Lung (tissue), 12 donors: ENCODE data around the gene MAB21L4. TPM values are rescaled to one million over a fixed set of nuclear protein-coding genes. Genes with fewer than 3 reads are reported as not detected.

Experiments
- ATAC-seq: fragments of 200-7000 bp; cut with Tn5 transposase; one replicate; pipeline ENCODE4 v1.9.1; 2020; ENCODE audit warnings: moderate number of reproducible peaks; ENCODE audit not compliant: insufficient read depth, low FRiP score
- DNase-seq, 3 donors: peaks; one replicate each; pipeline ENCODE4 v3.0.0-alpha.2; 2013 to 2017
- H3K27ac ChIP-seq, 2 donors: one replicate each; pipeline ENCODE4 v1.5.1; 2013; ENCODE audit warnings: mild to moderate bottlenecking in 2 of 2, moderate library complexity in 2 of 2, control low read depth in 1 of 2, inconsistent platforms in 1 of 2, low read depth in 1 of 2, low read length in 1 of 2
- H3K27me3 ChIP-seq, 3 donors: one replicate each; pipeline ENCODE4 v1.5.1; 2013; ENCODE audit warnings: low read length in 2 of 3; ENCODE audit not compliant: control insufficient read depth in 3 of 3, insufficient read depth in 3 of 3
- H3K36me3 ChIP-seq, 4 donors: one replicate each; pipeline ENCODE4 v1.5.1; 2013; ENCODE audit warnings: low read length in 4 of 4, mild to moderate bottlenecking in 1 of 4, moderate library complexity in 1 of 4; ENCODE audit not compliant: control insufficient read depth in 4 of 4, insufficient read depth in 4 of 4
- H3K4me1 ChIP-seq, 5 donors: one replicate each; pipeline ENCODE4 v1.5.1; 2013; ENCODE audit warnings: low read length in 5 of 5, mild to moderate bottlenecking in 2 of 5, moderate library complexity in 1 of 5; ENCODE audit not compliant: control insufficient read depth in 5 of 5, insufficient read depth in 5 of 5
- H3K4me3 ChIP-seq: one replicate; pipeline ENCODE4 v1.5.1; 2013; ENCODE audit warnings: mild to moderate bottlenecking, control low read depth, moderate library complexity
- H3K9ac ChIP-seq, 2 donors: one replicate each; pipeline ENCODE4 v1.5.1; 2013; ENCODE audit warnings: low read length in 2 of 2, control low read depth in 1 of 2; ENCODE audit not compliant: insufficient read depth in 1 of 2
- H3K9me3 ChIP-seq, 4 donors: one replicate each; pipeline ENCODE4 v1.5.1; 2013; ENCODE audit warnings: low read length in 3 of 4, mild to moderate bottlenecking in 1 of 4, moderate library complexity in 1 of 4; ENCODE audit not compliant: control insufficient read depth in 4 of 4, insufficient read depth in 3 of 4
- WGBS, 2 donors: extraction: QIAGEN DNeasy Blood & Tissue Kit; methylation state at CpG; one replicate each; pipeline ENCODE4 v1.1.7; 2013; 5-methylcytosine and 5-hydroxymethylcytosine counted together
- polyA plus RNA-seq, 2 donors: library from polyadenylated mRNA; stranded (reverse); fragments of 200-250 nt; gene quantifications; one replicate each; pipeline ENCODE4 v1.2.1, GENCODE V29; 2013
- total RNA-seq, 2 donors: library from RNA; depleted of rRNA in 1 of 2; stranded (reverse); fragments of >200 nt in 1 of 2; gene quantifications; one replicate each; pipeline ENCODE4 v1.2.1, GENCODE V29; 2014 to 2021
- TF ChIP-seq, protein P1 (sequence below): IDR thresholded peaks from 2 replicates; pipeline ENCODE4 v1.5.1; 2012; ENCODE audit warnings: mild to moderate bottlenecking; ENCODE audit errors: control extremely low read depth, extremely low read depth
- donor health status: control.
- donor health status: control.
- donor health status: Bipolar disorder and iron deficiency.
- donor health status: healthy.
- donor health status: DM: yes; HTN: yes; CAD: no.

MAB21L4 gene
- total and polyA plus RNA-seq, 4 donors = 2.9 to 21.1 (median 6.8) TPM

DNA sequence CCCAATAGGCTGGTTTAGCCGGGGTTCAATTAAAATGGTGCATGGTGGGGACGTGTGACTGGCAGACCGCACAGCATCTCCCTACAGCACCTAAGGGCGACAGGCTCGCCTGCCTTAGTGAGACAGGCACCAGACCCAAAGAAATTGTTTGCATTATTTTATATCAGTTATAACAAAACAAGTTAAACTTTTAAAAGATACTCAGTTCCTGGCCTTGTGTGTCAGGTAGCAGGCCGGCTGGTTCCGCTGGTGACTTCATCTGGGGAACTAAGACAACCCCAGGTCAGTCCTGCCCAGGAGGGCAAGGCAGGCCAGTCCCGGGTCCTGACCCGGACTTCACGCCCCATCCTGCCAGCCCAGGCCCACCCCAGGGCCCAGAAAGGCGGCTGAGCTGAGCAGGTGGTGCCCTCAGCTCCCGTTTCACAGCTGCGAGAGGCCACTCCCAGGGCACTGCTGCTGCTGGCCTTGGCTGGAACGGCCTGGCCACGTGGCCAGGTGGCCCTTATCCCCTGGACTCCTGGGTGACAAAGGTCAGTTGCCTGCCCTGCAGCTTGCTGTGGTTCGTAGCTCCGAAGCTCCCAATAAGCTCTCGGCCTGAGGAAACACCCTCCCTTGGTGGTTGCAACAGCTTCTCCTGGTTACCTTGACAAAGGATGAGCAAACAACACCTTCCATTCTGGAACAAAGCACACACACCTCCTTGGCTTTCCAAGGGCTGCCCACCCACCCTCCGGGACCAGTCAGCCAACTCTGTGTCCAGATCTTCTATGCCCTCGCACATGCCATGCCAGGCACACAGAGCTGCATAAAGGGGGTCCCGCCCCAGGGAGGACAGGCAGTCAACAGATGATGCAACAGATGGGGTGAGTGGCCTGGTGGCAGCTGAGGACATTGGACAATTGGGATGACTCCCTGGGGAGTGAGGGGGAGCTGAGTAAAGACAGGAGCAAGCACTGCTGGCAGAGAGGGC, 38.6 kb downstream of the MAB21L4 start:
- Histone ChIP-seq H3K27me3 (no peaks in the 10 kb centered on the region), H3K36me3 (no peaks in the 10 kb centered on the region), H3K4me1 (no peaks in the 10 kb centered on the region), H3K27ac (no peak overlapping the region), H3K9me3 (peaks cover 0 to 6% (median 0%) of the 10 kb centered on the region in 4 donors), H3K4me3 (no peak overlapping the region), H3K9ac (no peak overlapping the region)
- WGBS, 2 donors = 87 to 89% methylated on average over 21 of the region's 21 CpGs
- TF ChIP-seq, protein P1, sequence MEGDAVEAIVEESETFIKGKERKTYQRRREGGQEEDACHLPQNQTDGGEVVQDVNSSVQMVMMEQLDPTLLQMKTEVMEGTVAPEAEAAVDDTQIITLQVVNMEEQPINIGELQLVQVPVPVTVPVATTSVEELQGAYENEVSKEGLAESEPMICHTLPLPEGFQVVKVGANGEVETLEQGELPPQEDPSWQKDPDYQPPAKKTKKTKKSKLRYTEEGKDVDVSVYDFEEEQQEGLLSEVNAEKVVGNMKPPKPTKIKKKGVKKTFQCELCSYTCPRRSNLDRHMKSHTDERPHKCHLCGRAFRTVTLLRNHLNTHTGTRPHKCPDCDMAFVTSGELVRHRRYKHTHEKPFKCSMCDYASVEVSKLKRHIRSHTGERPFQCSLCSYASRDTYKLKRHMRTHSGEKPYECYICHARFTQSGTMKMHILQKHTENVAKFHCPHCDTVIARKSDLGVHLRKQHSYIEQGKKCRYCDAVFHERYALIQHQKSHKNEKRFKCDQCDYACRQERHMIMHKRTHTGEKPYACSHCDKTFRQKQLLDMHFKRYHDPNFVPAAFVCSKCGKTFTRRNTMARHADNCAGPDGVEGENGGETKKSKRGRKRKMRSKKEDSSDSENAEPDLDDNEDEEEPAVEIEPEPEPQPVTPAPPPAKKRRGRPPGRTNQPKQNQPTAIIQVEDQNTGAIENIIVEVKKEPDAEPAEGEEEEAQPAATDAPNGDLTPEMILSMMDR = no peak
- no peak for ATAC-seq
- DNase-seq = no peak

DNA sequence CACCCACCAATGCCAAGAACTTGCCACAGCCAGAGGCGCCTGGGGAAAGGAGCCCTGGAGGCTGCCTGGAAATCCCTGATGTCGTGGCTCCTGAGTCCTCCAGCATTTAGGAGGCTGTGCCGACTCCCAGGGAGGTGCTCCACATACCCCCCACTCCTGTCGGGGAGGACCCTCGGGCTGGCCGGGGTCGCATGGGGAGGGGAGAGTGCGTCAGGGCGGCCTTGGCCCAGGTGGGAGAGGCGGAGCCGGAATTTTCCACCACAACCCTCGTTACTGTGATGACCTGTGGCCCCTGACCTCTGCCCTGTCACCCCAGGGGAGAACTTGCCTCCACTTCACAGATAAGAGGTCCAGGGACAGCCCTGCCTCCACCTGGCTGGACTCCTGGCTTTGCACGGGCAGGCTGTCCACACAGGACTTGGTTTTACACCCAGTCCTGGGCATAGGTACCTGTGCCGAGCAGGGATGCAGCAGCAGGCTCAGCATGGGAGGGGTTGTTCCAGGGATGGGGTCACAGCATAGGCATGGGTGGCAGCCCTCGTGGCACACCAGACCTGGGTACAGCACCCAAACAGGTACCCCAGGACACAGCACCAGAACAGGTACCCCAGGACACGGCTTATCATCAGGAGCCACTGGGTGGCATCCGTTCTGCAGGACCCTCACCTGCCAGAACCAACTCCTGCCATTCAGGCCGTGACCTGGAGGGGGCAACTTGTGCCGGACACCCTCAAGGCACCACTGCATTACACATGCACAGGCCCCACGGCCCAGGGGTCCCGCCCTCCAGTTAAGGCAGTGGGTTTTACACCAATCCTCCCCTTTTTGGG, 39.6 kb downstream of the MAB21L4 start:
- no peak for DNase-seq
- no peak overlapping the region for H3K9ac ChIP-seq

DNA sequence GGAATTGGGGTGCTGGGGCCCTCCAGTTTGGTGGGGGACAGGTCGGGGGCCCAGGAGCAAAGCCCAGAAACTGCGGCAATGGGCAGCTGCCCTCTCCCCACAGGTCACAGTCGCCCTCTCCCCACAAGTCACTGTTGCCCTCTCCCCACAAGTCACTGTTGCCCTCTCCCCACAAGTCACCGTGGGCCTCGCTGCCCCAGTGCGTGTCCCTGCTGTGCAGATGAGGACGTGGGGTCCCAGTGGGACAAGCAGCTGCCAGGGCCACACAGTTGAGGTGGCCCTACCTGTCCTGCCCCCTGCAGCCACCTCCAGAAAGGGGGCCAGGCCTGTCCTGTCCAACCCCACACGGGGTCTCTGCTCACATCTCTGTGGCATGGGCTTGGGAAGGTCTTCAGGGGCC, 40.3 kb downstream of the MAB21L4 start:
- DNase-seq (no peak), ATAC-seq (no peak)
- H3K4me3 ChIP-seq = no peak overlapping the region
- H3K36me3 ChIP-seq = no peaks in the 10 kb centered on the region
- no peak overlapping the region for H3K9ac ChIP-seq
- H3K27ac ChIP-seq = no peak overlapping the region
- no peaks in the 10 kb centered on the region for H3K4me1 ChIP-seq
- H3K27me3 ChIP-seq = no peaks in the 10 kb centered on the region
- peaks cover 0 to 6% (median 0%) of the 10 kb centered on the region in 4 donors for H3K9me3 ChIP-seq
- TF ChIP-seq, protein P1 = no peak
- 89 to 94% methylated on average over 8 of the region's 8 CpGs for WGBS, 2 donors

More for the DNA sequence above, 39.6 kb downstream of the MAB21L4 start:
- Histone ChIP-seq H3K4me1 (no peaks in the 10 kb centered on the region), H3K27me3 (no peaks in the 10 kb centered on the region), H3K4me3 (no peak overlapping the region), H3K36me3 (no peaks in the 10 kb centered on the region), H3K27ac (no peak overlapping the region), H3K9me3 (peaks cover 0 to 6% (median 0%) of the 10 kb centered on the region in 4 donors)
- TF ChIP-seq, protein P1 = no peak
- 82 to 83% methylated on average over 21 of the region's 21 CpGs for WGBS, 2 donors
- ATAC-seq = no peak
